HCT116 (cell line): ENCODE data around the gene PCDHGA1. TPM values are rescaled to one million over a fixed set of nuclear protein-coding genes. Genes with fewer than 3 reads are reported as not detected.
A peak's percentile ranks its signal among the peaks of the same experiment; 100 is the strongest.

Source experiments
- ATAC-seq: fragments of 200-7000 bp; cut with Tn5 transposase; 2 replicates; pipeline ENCODE4 v1.9.1; 2020; ENCODE audit warnings: mild to moderate bottlenecking, moderate library complexity
- Bru-seq: library from RNA; stranded (reverse); fragments of 400-500 nt; gene quantifications from one replicate; lab custom pipeline; 2021; lab: Mats Ljungman, UMichigan
- BruChase-seq, 2 experiments: library from RNA; stranded (reverse); fragments of 400-500 nt; gene quantifications; one replicate each; lab custom pipeline; 2021; lab: Mats Ljungman, UMichigan
- BruUV-seq: library from RNA; stranded (reverse); fragments of 400-500 nt; replicated peaks from 2 replicates; lab custom pipeline; 2021; lab: Mats Ljungman, UMichigan
- CTCF ChIA-PET: fragments of 300-600 bp; sonication (Branson Sonifier 250); formaldehyde crosslinking; loops from one replicate; lab custom pipeline; 2021; ENCODE audit warnings: antibody characterized with exemption; lab: Charles Lee
- POLR2A ChIA-PET: fragments of 300-600, 350-600 bp; sonication (Branson Sonifier 250); formaldehyde crosslinking; loops from one replicate; lab custom pipeline; 2021; ENCODE audit warnings: antibody characterized with exemption; lab: Charles Lee
- RAD21 ChIA-PET, 2 experiments: fragments of 300-600 bp; sonication (Branson Sonifier 250); formaldehyde crosslinking; loops; one replicate each; lab custom pipeline; 2023; ENCODE audit warnings: low total read pairs in 2 of 2; ENCODE audit not compliant: uncharacterized antibody in 2 of 2, unreplicated experiment in 2 of 2, low non-redundant PET in 1 of 2; lab: Charles Lee
- DNase-seq: peaks from one replicate; pipeline ENCODE4 v3.0.0-alpha.2; 2010; ENCODE audit warnings: low read depth, low spot score
- H2AFZ ChIP-seq: fragments of 200-600 bp; shearing (Covaris generic), sonication (generic); 2 replicates; pipeline ENCODE4 v1.6.1; 2017; ENCODE audit warnings: low read depth, mixed run types, mixed read lengths, antibody characterized with exemption, low read length; ENCODE audit not compliant: poor library complexity, severe bottlenecking
- H3K27ac ChIP-seq: 2 replicates; pipeline ENCODE4 v1.5.1; 2012; ENCODE audit warnings: low read depth, low read length
- H3K27me3 ChIP-seq: fragments of 200-600 bp; sonication (generic); 2 replicates; pipeline ENCODE4 v1.6.1; 2016; ENCODE audit warnings: mixed run types, low read length, mixed read lengths; ENCODE audit not compliant: insufficient read depth
- H3K36me3 ChIP-seq, 2 experiments: fragments of 200-500 bp in 1 of 2; fragments of 200-600 bp in 1 of 2; sonication (Bioruptor generic) in 1 of 2; sonication (generic) in 1 of 2; 2 replicates each; pipeline versions ENCODE4 v1.5.1 to v1.6.1; 2014 to 2016; ENCODE audit warnings: low read length in 2 of 2, inconsistent platforms in 1 of 2, mixed read lengths in 1 of 2, mixed run types in 1 of 2; ENCODE audit not compliant: insufficient read depth in 2 of 2, control insufficient read depth in 1 of 2
- H3K4me1 ChIP-seq, 2 experiments: fragments of 200-600 bp in 1 of 2; sonication (generic) in 1 of 2; 2 replicates each; pipeline versions ENCODE4 v1.5.1 to v1.6.1; 2012 to 2017; ENCODE audit warnings: low read length in 2 of 2, inconsistent platforms in 1 of 2, mild to moderate bottlenecking in 1 of 2, mixed read lengths in 1 of 2, mixed run types in 1 of 2, moderate library complexity in 1 of 2; ENCODE audit not compliant: insufficient read depth in 2 of 2, control insufficient read depth in 1 of 2
- H3K4me2 ChIP-seq: fragments of 200-600 bp; sonication (generic); 2 replicates; pipeline ENCODE4 v1.6.1; 2017; ENCODE audit warnings: mixed run types, low read length, mixed read lengths
- H3K4me3 ChIP-seq, 2 experiments: fragments of 200-600 bp in 1 of 2; sonication (generic) in 1 of 2; replicated peaks in 1 of 2; 2 replicates each; pipeline ENCODE4 v1.5.1; 2011 to 2016; ENCODE audit warnings: low read length in 2 of 2, control low read depth in 1 of 2, low read depth in 1 of 2, mild to moderate bottlenecking in 1 of 2, mixed read lengths in 1 of 2, mixed run types in 1 of 2
- H3K79me2 ChIP-seq: fragments of 200-600 bp; sonication (generic); 2 replicates; pipeline ENCODE4 v1.6.1; 2017; ENCODE audit warnings: mild to moderate bottlenecking, mixed run types, low read length, moderate library complexity, mixed read lengths; ENCODE audit not compliant: insufficient read depth
- H3K9ac ChIP-seq: fragments of 200-600 bp; sonication (generic); 2 replicates; pipeline ENCODE4 v1.6.1; 2016; ENCODE audit warnings: low read length, mixed read lengths
- H3K9me2 ChIP-seq: fragments of 200-600 bp; sonication (generic), shearing (Covaris generic); 2 replicates; pipeline ENCODE4 v1.6.1; 2017; ENCODE audit warnings: mixed run types, mild to moderate bottlenecking, moderate library complexity; ENCODE audit not compliant: insufficient read depth
- H3K9me3 ChIP-seq, 2 experiments: fragments of 200-500 bp in 1 of 2; fragments of 200-600 bp in 1 of 2; sonication (Bioruptor generic) in 1 of 2; sonication (generic) in 1 of 2; 2 replicates each; pipeline ENCODE4 v1.6.1; 2014 to 2017; ENCODE audit warnings: low read length in 2 of 2, mixed read lengths in 2 of 2, inconsistent platforms in 1 of 2, low read depth in 1 of 2, mild to moderate bottlenecking in 1 of 2, mixed run types in 1 of 2, moderate library complexity in 1 of 2; ENCODE audit not compliant: control insufficient read depth in 1 of 2, insufficient read depth in 1 of 2
- H4K20me1 ChIP-seq: fragments of 200-600 bp; sonication (generic), shearing (Covaris generic); 2 replicates; pipeline ENCODE4 v1.6.1; 2017; ENCODE audit warnings: mixed run types, mild to moderate bottlenecking, moderate library complexity; ENCODE audit not compliant: insufficient read depth
- CTCF ChIP-seq, 3 experiments: fragments of 200-600 bp in 1 of 3; sonication (generic) in 1 of 3; IDR thresholded peaks in 2 of 3; conservative IDR thresholded peaks in 1 of 3; 2 replicates each; pipeline ENCODE4 v1.5.1; 2012 to 2017; ENCODE audit warnings: low read depth in 2 of 3, low read length in 2 of 3, antibody characterized with exemption in 1 of 3, borderline replicate concordance in 1 of 3, control low read depth in 1 of 3, mild to moderate bottlenecking in 1 of 3, mixed read lengths in 1 of 3, mixed run types in 1 of 3, moderate library complexity in 1 of 3; ENCODE audit not compliant: insufficient read depth in 1 of 3
- ELF1 ChIP-seq: IDR thresholded peaks from 2 replicates; pipeline ENCODE4 v1.6.1; 2012; ENCODE audit warnings: low read depth, borderline replicate concordance
- EZH2 ChIP-seq: fragments of 200-600 bp; sonication (generic); IDR thresholded peaks from 2 replicates; pipeline ENCODE4 v1.6.1; 2017; ENCODE audit warnings: antibody characterized with exemption, mixed run types
- RAD21 ChIP-seq: IDR thresholded peaks from 2 replicates; pipeline ENCODE4 v1.6.1; 2012; ENCODE audit warnings: low read depth, mild to moderate bottlenecking
- REST ChIP-seq: IDR thresholded peaks from 2 replicates; pipeline ENCODE4 v1.6.1; 2012; ENCODE audit warnings: low read depth
- SIN3A ChIP-seq: IDR thresholded peaks from 2 replicates; pipeline ENCODE4 v1.6.1; 2012; ENCODE audit warnings: low read depth
- SP1 ChIP-seq: IDR thresholded peaks from 2 replicates; pipeline ENCODE4 v1.6.1; 2012; ENCODE audit warnings: low read depth
- ZBTB33 ChIP-seq: IDR thresholded peaks from 2 replicates; pipeline ENCODE4 v1.6.1; 2011; ENCODE audit warnings: mild to moderate bottlenecking, low read length, moderate library complexity; ENCODE audit not compliant: insufficient replicate concordance; ENCODE audit errors: extremely low read depth
- intact Hi-C: fragments of 100-400 bp; cut with micrococcal nuclease; formaldehyde crosslinking; loops from 2 replicates; pipeline ENCODE4 v1.10.0; 2022
- long read RNA-seq: library from polyadenylated mRNA; unstranded; transcript quantifications from one replicate; pipeline ENCODE4 v2.0.0, GENCODE V29; 2021; ENCODE audit not compliant: unreplicated experiment
- polyA plus RNA-seq: library from polyadenylated mRNA; unstranded; fragments of >200 nt; gene quantifications from 2 replicates; pipeline ENCODE4 v1.2.1, GENCODE V29; 2012; ENCODE audit warnings: missing spikeins
- total RNA-seq: library from RNA; stranded (reverse); gene quantifications from one replicate; pipeline ENCODE4 v1.2.1, GENCODE V29; 2021; ENCODE audit not compliant: unreplicated experiment

The PCDHGA1 gene
- total RNA-seq (0.05 TPM), Bru-seq, nascent RNA (percentile 20 among the genes with signal in this experiment), BruChase-seq, experiment 1, labeled RNA remaining after a 6-hour chase (percentile 28 among the genes with signal in this experiment), BruChase-seq, experiment 2, labeled RNA remaining after a 2-hour chase (percentile 29 among the genes with signal in this experiment)
- 0.03 TPM in 1 of 2 replicates, not detected in the other for polyA plus RNA-seq
- long read RNA-seq: 0 reads

GRCh38 chr5:141330299-141331080, at the start of gene PCDHGA1:
Gene PCDHGA1 (plus strand): TSS chr5:141330514.
- no TSS peak for BruUV-seq
- Histone ChIP-seq H3K4me3 (no peak within 1 kb of the TSS), H4K20me1 (no peaks in the 10 kb centered on the region), H3K9ac (no peak within 1 kb of the TSS), H2AFZ (no peak within 1 kb of the TSS), H3K27ac (no peak within 1 kb of the TSS), H3K36me3 (no peaks in the 10 kb centered on the region), H3K4me2 (no peak within 1 kb of the TSS), H3K4me1 (no peaks in the 10 kb centered on the region), H3K9me3 (no peaks in the 10 kb centered on the region), H3K9me2 (no peaks in the 10 kb centered on the region), H3K79me2 (no peaks in the 10 kb centered on the region), H3K27me3 (no peaks in the 10 kb centered on the region)
- ChIA-PET POLR2A (no interaction called here), RAD21 (no interaction called here), CTCF (interaction anchor here (0.7 to 1.5 kb wide), 2 partner anchors 227 to 233 kb away, joined by 3 read pairs; no protein-coding TSS in a partner anchor)
- DNase-seq (no peak), ATAC-seq (0 out of 2 replicates have a peak, but pooled peaks have one; percentile 49)
- TF ChIP-seq ZBTB33 (no peak), SP1 (no peak), SIN3A (no peak), EZH2 (no peak), CTCF (IDR thresholded peaks at IDR 0.05 in 2 of 3, conservative IDR thresholded peaks at IDR 0.05 in 1 of 3; ENCODE audit: borderline replicate concordance in 1 of 3, insufficient read depth in 1 of 3, low read depth in 2 of 3, low read length in 2 of 3) (peak in 2 of 3 experiments; percentile 17 to 39; a peak in 3 of 6 replicates), RAD21 (peak; percentile 16; the same call in 1 of the 2 replicates), REST (no peak), ELF1 (no peak)
- intact Hi-C loops: no loop called here
